Measurements from ENCODE around the gene TMC7.

Gene TMC7

DNA sequence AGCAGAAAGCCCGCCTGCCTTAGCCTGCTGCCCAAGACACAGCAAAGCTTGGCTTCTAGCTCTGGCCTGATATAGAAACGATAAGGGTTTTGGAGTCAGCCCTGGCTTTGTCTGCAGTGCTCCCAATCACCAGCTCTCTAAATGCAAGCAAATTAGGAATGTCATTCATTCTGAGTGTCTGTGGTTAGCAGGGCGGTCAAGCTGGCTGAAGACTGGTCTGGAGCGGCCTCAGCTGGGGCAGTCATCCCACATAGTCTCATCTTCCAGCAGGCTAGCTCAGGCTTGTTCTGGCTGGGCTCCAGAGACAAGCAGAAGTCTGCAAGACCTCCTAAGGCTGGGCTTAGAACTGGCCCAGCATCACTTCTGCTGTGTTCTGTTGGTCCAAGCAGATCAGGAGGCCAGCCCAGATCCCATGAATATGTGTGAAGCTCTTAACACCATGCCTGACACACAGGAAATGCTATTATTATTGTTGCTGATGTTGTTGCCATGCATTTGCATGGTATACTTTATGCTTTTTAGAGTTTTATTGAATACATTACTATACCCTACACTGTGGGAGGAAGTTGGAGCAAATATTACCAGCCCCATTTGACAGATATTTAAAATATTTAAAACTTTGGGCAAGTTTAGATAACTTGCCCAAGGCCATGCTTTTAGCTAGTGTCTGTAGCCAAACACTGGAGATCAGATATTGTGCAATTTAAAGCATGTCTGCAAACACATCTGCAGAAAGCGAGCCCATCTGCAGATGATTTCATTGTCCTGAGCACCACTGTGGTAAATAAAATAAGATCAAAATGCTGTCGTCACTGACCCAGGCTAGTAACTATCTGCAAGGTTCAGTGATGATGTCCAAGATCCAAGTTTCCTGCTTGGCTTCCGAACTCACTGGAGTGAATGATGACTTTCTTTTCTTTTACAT is 24.8 kb downstream of the TMC7 start:
- no peak for TF ChIP-seq CTCF (IDR thresholded peaks at IDR 0.05; ENCODE audit: low read depth, low read length)
- DNase-seq (ENCODE audit: extremely low read depth, low read depth) = peak; percentile 69

DNA sequence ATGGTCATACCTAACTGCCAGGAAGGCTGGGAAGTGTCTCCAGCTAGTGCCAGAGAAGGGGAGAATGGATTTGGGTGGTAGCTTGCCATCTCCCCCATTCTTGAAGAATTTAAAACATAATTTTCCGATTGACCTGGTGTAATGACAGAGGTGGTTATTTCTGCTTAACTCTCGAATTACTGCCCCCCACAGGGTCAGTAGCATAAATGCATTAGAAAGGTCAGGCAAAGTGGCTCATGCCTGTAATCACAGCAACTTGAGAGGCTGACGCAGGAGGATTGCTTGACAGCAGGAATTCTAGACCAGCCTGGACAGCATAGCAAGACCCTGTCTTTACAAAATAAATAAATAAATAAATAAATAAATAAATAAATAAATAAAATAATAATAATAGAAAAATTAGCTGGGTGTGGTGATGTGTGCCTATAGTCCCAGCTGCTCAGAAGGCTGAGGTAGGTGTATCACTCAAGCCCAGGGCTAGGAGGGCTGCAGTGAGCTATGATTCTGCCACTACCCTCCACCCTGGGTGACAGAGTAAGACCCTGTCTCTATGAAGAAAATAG is 27.5 kb downstream of the TMC7 start:
- no peak for TF ChIP-seq CTCF (IDR thresholded peaks at IDR 0.05; ENCODE audit: low read depth, low read length)
- no peak for DNase-seq (ENCODE audit: extremely low read depth, low read depth)

GRCh38 chr16:19014461-19014860 is 30.7 kb downstream of the TMC7 start:
- no peak for DNase-seq (ENCODE audit: extremely low read depth, low read depth)
- TF ChIP-seq CTCF (IDR thresholded peaks at IDR 0.05; ENCODE audit: low read depth, low read length) = no peak

DNA sequence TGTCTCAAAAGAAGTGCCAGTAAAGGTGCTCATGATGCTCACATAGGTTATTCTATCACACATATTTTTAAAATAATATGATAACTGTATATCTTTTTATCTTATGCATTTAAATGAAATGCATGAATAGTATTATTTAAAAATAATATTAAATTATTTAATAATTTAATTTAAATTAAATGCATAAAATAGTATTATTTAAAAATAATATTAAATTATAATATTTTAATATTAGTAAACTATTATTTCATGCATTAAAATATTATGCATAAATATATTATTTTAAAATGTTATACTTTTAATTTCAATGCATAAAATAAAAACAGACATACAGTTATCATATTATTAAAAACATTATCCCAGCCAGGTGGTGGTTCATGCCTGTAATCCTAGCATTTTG is 33.4 kb downstream of the TMC7 start:
- no peak for TF ChIP-seq CTCF (IDR thresholded peaks at IDR 0.05; ENCODE audit: low read depth, low read length)
- no peak for DNase-seq (ENCODE audit: extremely low read depth, low read depth)

DNA sequence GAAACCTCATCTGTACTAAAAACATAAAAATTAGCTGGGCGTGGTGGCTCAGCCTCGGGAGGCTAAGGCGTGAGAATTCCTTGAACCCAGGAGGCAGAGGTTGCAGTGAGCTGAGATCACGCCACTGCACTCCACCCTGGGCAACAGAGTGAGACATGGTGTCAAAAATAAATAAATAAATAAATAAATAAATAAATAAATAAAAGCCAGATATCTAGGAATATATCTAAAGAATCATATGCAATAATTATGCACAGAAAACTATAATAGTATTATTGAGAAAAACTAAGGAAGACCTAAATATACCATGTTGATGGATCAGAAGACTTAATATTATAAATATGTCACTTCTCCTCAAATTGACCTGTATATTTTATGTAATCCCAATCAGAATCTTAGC is 37.0 kb downstream of the TMC7 start:
- TF ChIP-seq CTCF (IDR thresholded peaks at IDR 0.05; ENCODE audit: low read depth, low read length) = no peak

DNA sequence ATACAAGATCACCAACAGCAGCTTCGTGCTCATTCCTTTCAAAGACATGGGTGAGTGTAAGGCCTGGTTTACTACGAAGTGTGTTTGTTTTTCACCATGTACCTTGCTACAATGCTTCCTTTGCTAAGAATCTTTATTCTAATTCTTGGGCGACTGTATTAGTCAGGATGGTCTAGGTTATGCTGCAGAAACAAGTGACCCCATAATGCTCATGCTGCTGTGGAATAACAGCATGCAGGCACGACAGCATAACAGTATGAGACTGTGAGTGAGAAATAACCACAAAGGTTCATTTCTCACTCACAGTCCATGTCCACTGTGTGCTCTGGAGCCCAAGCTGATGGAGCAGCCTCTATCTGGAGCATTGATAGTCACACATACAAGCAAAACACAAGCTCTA is 38.0 kb downstream of the TMC7 start:
- no peak for DNase-seq (ENCODE audit: extremely low read depth, low read depth)
- no peak for TF ChIP-seq CTCF (IDR thresholded peaks at IDR 0.05; ENCODE audit: low read depth, low read length)

More for the DNA sequence above, 37.0 kb downstream of the TMC7 start:
- no peak for DNase-seq (ENCODE audit: extremely low read depth, low read depth)

DNA sequence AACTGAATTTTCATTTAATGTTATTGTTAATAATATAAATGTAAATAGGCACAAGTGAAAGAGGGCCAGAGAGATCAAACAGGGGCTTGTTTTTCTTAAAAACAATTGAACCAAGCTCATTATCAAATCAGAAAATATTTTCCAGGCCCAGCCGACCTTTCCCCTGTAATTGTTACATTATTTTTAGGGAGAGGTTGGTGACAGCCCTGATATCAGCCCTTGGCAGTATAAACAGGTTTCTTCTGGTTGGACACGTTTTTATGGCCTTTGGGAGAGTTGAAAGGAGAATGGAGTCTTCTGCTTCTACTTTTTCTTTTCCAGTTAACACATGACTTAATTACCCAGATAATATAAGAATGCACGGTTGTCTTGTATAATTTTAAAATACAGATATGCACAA is 43.7 kb downstream of the TMC7 start:
- no peak for DNase-seq (ENCODE audit: extremely low read depth, low read depth)
- no peak for TF ChIP-seq CTCF (IDR thresholded peaks at IDR 0.05; ENCODE audit: low read depth, low read length)

All from AG09319 (cell line).